GM12864 (cell line): ENCODE measurements around the gene NATD1.
A peak's percentile ranks its signal among the peaks of the same experiment; 100 is the strongest.

Experiments
- DNase-seq: peaks from one replicate; pipeline ENCODE4 v3.0.0-alpha.2; 2011; ENCODE audit warnings: low read depth
- H3K4me3 ChIP-seq: 2 replicates; pipeline ENCODE4 v1.5.1; 2011; ENCODE audit warnings: mild to moderate bottlenecking, low read depth, low read length, control low read depth
- CTCF ChIP-seq: IDR thresholded peaks from 2 replicates; pipeline ENCODE4 v1.5.1; 2011; ENCODE audit warnings: low read depth, mild to moderate bottlenecking, moderate library complexity, low read length, control low read depth, inconsistent platforms; ENCODE audit errors: missing control alignments

NATD1 gene

DNA sequence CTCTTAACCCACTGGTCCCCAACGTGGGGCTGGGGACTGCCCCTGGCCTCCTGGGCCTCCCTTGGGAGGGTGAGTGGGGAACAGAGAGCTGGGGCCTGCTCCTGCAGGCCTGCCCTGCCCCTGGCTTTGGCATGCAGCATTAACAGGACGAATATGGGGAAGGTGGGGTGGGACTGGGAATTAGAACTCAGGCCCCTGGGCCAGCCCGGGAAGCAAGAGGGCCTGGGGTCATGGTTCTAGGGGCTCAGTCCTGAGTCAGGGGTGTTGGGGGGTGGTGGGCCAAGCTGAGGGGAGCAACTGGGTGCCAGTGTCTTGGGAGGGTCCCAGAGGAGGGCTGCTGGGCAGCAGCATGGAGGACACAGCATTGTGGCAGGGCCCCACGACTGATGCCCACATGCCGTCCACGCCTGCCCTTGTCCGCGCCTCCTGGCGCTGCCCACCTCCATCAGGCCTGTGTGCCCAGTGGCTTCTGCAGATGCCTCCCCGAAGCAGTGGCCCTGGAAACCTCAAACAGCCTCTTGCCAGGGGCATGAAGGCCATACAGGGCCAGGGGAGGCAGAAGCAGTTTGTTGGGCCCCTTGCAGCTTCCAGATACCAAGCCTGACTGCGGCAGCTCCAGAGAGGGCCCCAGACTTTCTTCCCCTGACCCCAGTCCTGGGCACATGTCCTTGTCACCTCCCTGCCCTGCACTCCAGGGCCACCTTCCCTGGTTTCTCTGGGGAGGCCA, 36.1 kb upstream of the NATD1 start:
- no peak overlapping the region for H3K4me3 ChIP-seq
- no peak for DNase-seq
- no peak for TF ChIP-seq CTCF

DNA sequence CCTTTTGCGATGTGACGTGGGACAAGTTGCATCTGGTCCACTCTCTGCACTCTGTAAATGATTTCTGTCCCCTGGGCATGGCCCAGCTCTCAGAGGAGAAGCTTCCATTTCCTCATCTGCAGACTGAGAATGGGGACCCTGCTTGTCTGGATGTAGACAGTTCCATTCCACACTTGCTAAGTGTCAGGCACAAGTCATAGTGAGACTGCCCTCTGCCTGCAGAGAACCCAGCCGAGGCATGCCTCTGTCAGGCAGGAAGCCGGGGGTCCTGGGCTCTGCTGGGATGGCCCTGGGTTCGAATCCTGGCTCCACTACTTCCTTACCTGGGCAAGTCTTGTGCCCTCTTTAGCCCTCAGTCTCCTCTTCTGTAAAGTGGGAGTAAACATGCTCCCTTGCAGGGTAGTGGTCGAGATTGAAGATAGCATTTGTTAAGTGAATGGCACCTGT, 35.4 kb upstream of the NATD1 start:
- DNase-seq = no peak
- peak; percentile 6 for TF ChIP-seq CTCF
- peak overlapping the region; percentile 88 for H3K4me3 ChIP-seq

DNA sequence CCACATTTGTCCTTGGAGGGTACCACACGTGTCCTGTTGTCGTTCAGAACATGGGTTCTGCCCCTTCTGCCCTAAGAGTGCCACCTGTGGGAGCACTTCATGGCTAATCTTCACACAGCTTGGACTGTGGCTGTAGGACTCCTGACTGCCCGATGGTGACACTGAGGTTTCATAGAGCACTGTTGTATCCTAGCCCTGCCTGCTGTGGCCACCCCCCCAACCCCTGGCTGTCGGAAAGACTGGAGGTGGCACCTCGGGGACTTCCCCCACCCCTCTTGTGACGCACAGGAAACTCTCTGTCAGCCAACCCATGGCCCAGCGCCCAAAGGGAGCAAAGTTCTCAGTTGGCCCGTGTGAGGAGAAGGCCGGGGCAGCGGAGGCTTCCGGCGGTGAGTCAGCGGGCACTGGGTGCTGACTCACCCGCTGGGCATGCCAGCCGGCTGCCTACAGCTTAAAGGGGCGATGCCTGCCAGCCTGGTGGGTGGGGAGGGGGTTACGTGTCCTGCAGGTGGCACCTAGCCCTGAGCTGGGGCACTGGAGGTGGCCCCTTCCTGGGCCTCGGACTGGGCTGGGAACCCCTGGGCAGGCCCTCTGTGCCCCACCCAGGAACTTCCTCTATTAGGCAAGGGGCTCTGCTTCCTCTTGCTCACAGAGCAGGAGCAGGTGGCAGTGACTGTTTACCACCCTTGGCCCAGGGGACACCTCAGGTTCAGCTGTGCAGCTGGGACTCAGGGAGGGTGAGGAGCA, 34.7 kb upstream of the NATD1 start:
- H3K4me3 ChIP-seq = peak overlapping the region; percentile 88
- DNase-seq = peak; percentile 68
- TF ChIP-seq CTCF = no peak

DNA sequence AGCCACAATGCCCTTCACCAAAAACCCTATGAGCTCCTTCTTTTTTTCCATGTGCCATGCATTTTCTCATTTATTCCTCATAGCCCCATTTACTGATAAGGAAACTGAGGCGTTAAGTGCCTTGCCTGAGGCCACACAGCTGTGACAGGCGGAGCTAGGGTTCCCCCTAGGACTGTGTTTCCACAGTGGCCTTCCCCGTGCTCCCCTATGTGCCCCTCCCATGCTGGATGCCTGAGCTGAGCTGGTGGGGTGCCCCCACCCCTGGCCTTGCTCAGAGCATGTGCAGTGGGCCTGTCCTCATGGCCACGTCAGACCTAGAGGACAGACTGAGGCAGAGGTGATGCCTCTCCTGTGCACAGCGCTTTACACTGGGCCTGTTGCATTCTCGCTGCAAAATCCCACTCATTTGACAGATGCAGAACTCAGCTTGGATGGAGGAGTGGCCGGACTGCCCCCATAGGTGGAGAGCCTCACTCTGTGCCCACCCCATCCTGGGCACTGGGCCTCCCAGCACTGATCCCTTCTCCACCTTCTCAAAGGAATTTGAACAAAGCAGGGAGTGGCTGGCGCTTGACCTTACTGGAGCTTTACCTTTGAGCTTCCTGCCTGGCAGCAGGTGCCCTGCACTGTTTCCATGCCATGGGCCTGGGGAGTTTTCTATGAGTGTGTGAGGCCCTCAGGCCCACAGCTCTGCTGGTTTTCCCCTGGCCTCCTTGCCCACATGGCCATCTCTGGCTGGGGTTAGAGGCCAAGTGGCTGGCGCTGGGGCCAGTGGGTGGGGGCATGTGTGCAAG, 33.9 kb upstream of the NATD1 start:
- no peak for TF ChIP-seq CTCF
- DNase-seq = no peak
- H3K4me3 ChIP-seq = peak overlapping the region; percentile 88

DNA sequence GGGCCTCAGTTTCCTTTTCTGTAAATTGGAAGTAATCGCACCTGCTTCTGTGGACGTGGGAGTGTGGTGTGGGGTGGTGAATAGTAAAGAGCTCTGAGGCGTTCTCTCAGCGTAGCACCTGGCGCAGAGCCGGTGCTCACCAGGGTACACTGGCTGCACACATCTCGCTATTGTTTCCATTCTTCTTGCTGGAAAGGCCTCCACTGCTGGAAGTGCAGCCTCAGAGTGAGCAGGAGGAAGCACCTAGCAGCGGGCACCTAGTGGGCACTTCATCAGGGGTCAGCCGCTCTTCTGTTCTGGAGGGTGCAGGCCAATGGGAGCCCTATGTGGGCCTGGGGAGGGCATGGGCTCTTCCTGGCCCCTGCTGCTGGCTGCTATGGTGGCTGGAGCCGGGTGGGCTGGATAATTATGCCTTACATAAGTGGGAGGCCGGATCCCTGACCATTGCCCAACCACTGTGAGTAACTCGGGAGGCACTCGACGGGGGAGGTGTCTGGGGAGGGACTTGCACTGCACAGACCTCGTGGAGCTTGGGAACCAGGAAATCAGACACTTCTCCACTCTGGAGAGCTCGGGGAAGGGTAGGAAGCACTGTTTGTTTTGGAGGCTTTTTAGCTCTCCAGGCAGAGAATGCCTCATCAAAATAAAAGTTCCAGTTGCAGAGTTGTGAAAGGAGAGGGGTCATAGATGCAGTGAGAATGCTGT, 33.0 kb upstream of the NATD1 start:
- no peak for DNase-seq
- no peak for TF ChIP-seq CTCF

More for the DNA sequence above, 33.0 kb upstream of the NATD1 start:
- peak overlapping the region; percentile 88 for H3K4me3 ChIP-seq
